ENCODE measurements around the gene HMOX1.

GRCh38 chr22:35346596-35347220, 34.2 kb upstream of the HMOX1 start:
- TF ChIP-seq CTCF (IDR thresholded peaks at IDR 0.05) (no peak), POLR2AphosphoS5 (IDR thresholded peaks at IDR 0.05) (no peak)

All from suprapubic skin (tissue), 3 donors.